ENCODE data around the gene ASIC4. TPM values are rescaled to one million over a fixed set of nuclear protein-coding genes. Genes with fewer than 3 reads are reported as not detected.

The ASIC4 gene
- total RNA-seq, 1 experiment from 2014 or later, result 0.21 TPM

DNA sequence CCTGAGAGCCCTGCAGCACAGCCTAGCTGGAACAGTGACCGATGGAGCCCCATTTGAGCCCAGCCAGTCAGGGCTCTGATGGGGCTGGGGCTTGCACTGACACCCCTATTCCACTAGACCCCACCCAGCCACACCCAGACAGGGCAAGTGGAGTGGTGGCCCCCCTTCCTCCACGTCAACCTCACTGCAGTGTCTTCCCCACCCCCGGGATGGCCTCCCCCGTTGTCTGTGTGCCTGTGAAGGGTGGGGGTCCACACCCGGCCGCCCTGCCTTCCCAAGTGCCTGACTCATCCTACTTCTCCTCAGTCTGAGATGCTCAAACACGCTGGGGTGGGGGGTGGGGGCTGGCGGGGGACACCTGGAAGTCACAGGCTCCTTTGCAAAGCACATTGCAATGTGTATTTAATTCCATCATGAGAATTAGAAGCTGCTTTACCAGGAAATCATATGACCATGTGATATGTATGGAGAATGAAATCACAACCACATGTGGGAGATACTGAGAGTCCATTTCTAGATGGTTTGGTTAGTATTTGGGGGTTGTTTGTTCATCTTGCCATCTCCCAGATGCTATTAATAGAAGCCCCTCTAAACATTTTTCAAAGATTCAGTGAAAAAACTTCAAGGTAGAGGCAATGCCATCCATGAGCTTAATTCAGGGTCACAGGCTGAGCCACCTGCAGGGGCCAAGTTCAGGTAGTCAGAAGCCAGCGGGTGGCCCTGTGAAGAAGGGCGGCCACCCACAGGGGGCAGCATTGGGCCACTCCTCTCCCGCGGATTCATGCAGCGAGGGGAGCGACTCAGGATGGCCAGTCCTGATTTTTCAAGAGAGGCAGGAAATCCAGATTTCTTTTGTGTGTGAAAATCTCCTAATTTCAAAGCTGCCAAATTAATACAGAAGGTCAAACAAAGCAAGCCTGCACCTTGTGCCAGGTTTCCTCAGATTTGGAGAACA is 38.3 kb upstream of the ASIC4 start:
- Histone ChIP-seq H3K9me3 (ENCODE audit: control insufficient read depth, insufficient read depth, low read depth, low read length) (no peaks in the 10 kb centered on the region), H3K36me3 (ENCODE audit: control insufficient read depth, insufficient read depth, low read length) (no peaks in the 10 kb centered on the region), H3K4me3 (ENCODE audit: low read depth in 2 of 2, low read length in 2 of 2) (peak overlapping the region in 1 of 2 experiments; percentile 32; a peak in 1 of 4 replicates), H3K27me3 (ENCODE audit: control insufficient read depth, insufficient read depth, low read length) (no peaks in the 10 kb centered on the region), H3K4me1 (ENCODE audit: control insufficient read depth, insufficient read depth, low read length) (no peaks in the 10 kb centered on the region), H3K27ac (ENCODE audit: low read length) (no peak overlapping the region)
- ChIA-PET CTCF (interaction anchor here (0.6 to 1.2 kb wide), 5 partner anchors 11 to 54 kb away, joined by 3 to 9 read pairs (median 3); no protein-coding TSS in a partner anchor), POLR2A (no interaction called here)
- peak; percentile 96 for TF ChIP-seq CTCF (IDR thresholded peaks at IDR 0.05)
- TF ChIP-seq SIN3A (IDR thresholded peaks at IDR 0.05; ENCODE audit: borderline replicate concordance, insufficient read depth, low read depth, low read length), result no peak
- DNase-seq (ENCODE audit: low read depth, low spot score) (no peak), ATAC-seq (peak; percentile 88)
- intact Hi-C loops (cut with micrococcal nuclease; ENCODE audit: unreplicated experiment) (loop anchor here (5.0 kb wide), 1 partner anchor 51 kb away; no protein-coding TSS in a partner anchor), in situ Hi-C loops (cut with HindIII; ENCODE audit: low pct_unique_long_range_greater_than_20kb, low sequenced_read_pairs) (no loop called here)
- BruUV-seq (replicated peaks), result no TSS peak

DNA sequence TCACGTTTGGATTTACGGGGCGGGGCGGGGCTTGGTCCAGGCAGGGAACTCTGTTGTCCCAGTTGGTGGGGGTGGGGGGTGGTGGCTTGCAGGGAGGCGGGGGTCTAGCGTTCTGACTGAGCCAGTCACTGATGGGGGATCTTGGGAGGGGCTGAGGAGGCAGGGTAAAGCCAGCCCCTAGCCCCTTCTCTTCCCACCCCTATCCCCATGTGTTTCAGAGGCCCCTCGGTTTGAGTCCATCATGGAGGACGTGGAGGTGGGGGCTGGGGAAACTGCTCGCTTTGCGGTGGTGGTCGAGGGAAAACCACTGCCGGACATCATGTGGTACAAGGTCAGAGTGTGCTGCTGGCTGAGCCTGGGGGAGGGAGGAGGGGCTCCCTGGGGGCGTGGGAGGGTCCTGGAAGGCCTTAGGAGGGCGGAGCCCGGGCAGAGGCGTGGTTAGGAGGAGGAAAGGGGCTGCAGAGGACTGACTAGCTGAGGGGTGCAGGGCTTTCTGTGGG is 37.6 kb upstream of the ASIC4 start:
- ChIA-PET POLR2A (no interaction called here), CTCF (interaction anchor here (0.7 to 1.2 kb wide), 3 partner anchors 12 to 53 kb away, joined by 3 to 9 read pairs (median 9); no protein-coding TSS in a partner anchor)
- no TSS peak for BruUV-seq (replicated peaks)
- no peak overlapping the region for H3K27ac ChIP-seq (ENCODE audit: low read length)
- no peaks in the 10 kb centered on the region for H3K4me1 ChIP-seq (ENCODE audit: control insufficient read depth, insufficient read depth, low read length)
- H3K27me3 ChIP-seq (ENCODE audit: control insufficient read depth, insufficient read depth, low read length), result no peaks in the 10 kb centered on the region
- ATAC-seq (peak; percentile 42), DNase-seq (ENCODE audit: low read depth, low spot score) (no peak)
- H3K36me3 ChIP-seq (ENCODE audit: control insufficient read depth, insufficient read depth, low read length), result no peaks in the 10 kb centered on the region
- in situ Hi-C loops (cut with HindIII; ENCODE audit: low pct_unique_long_range_greater_than_20kb, low sequenced_read_pairs) (no loop called here), intact Hi-C loops (cut with micrococcal nuclease; ENCODE audit: unreplicated experiment) (loop anchor here (5.0 kb wide), 1 partner anchor 51 kb away; no protein-coding TSS in a partner anchor)
- H3K4me3 ChIP-seq (ENCODE audit: low read depth in 2 of 2, low read length in 2 of 2), result peak overlapping the region in 1 of 2 experiments; percentile 32; a peak in 1 of 4 replicates
- H3K9me3 ChIP-seq (ENCODE audit: control insufficient read depth, insufficient read depth, low read depth, low read length), result no peaks in the 10 kb centered on the region
- no peak for TF ChIP-seq REST (IDR thresholded peaks at IDR 0.05; ENCODE audit: insufficient read depth in 1 of 2, low read depth in 2 of 2, low read length in 1 of 2)
- TF ChIP-seq CTCF (IDR thresholded peaks at IDR 0.05), result no peak; the same call in 1 of the 2 replicates
- no peak for TF ChIP-seq TCF7L2 (IDR thresholded peaks at IDR 0.05; ENCODE audit: low read depth, low read length)
- no peak for TF ChIP-seq POLR2AphosphoS5 (IDR thresholded peaks at IDR 0.05; ENCODE audit: low read depth, low read length)
- TF ChIP-seq SIN3A (IDR thresholded peaks at IDR 0.05; ENCODE audit: borderline replicate concordance, insufficient read depth, low read depth, low read length), result no peak
